ENCODE data around the gene HK3.
A peak's percentile ranks its signal among the peaks of the same experiment; 100 is the strongest.

The HK3 gene

DNA sequence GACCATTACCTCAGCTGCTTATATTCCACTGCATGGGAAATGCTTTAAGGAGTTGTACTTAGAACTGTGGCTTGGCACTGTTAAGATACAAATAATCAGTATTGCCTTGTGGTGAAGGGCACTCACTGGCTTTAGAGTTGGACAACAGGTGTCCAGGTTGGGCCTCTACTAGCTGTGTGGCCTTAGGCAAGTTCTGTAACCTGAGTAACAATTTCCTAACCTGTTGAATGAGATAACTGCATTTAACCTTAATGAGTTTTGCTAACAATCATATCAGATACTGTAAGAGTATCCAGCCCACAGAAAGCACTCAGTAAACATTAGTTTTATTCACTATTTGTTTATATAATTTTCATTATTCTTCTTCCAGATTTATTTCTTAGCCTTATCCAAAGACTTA is 17.2 kb upstream of the HK3 start:
- H3K4me1 ChIP-seq (ENCODE audit: control extremely low read depth in 1 of 4, control insufficient read depth in 4 of 4, insufficient read depth in 4 of 4, low read length in 3 of 4), result no peaks in the 10 kb centered on the region
- ChIA-PET CTCF (no interaction called here), POLR2A (no interaction called here)
- no peak overlapping the region for H3K27ac ChIP-seq (ENCODE audit: insufficient read depth in 1 of 2, low read depth in 1 of 2, low read length in 2 of 2, poor library complexity in 1 of 2, severe bottlenecking in 2 of 2)
- no peak for DNase-seq
- H3K4me3 ChIP-seq (ENCODE audit: control insufficient read depth in 1 of 7, extremely low read depth in 1 of 7, insufficient read depth in 4 of 7, low read depth in 2 of 7, low read length in 6 of 7), result no peak overlapping the region
- no peaks in the 10 kb centered on the region for H3K27me3 ChIP-seq (replicated peaks in 2 of 5; ENCODE audit: control insufficient read depth in 4 of 5, insufficient read depth in 5 of 5, low read length in 4 of 5)
- H3K36me3 ChIP-seq (ENCODE audit: control insufficient read depth in 4 of 4, insufficient read depth in 4 of 4, low read length in 3 of 4), result peaks cover 7 to 38% (median 19%) of the 10 kb centered on the region in 4 experiments
- H3K9me3 ChIP-seq (ENCODE audit: control extremely low read depth in 1 of 5, control insufficient read depth in 4 of 5, insufficient read depth in 2 of 5, low read depth in 1 of 5, low read length in 4 of 5), result no peaks in the 10 kb centered on the region

DNA sequence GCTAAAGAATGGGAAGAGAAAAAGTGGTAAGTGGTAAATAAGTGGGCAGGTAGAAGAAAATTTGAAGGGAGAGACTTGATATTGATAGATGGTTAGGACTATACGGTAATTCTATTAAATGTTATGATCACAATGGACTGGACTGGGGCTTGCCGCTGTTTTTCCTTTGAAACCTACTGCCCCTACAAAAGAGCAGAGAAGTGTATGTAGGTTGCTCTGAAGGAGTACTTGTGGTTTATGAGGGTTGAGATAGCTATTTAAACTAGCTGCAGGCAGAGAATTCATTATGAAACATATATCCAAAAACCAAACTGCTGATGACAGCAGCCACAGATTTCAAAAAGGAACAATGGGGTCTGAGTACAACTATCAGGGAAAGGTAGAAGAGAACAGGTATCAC is 16.8 kb upstream of the HK3 start:
- Histone ChIP-seq H3K9me3 (ENCODE audit: control extremely low read depth in 1 of 5, control insufficient read depth in 4 of 5, insufficient read depth in 2 of 5, low read depth in 1 of 5, low read length in 4 of 5) (no peaks in the 10 kb centered on the region), H3K27ac (ENCODE audit: insufficient read depth in 1 of 2, low read depth in 1 of 2, low read length in 2 of 2, poor library complexity in 1 of 2, severe bottlenecking in 2 of 2) (no peak overlapping the region), H3K4me3 (ENCODE audit: control insufficient read depth in 1 of 7, extremely low read depth in 1 of 7, insufficient read depth in 4 of 7, low read depth in 2 of 7, low read length in 6 of 7) (no peak overlapping the region), H3K36me3 (ENCODE audit: control insufficient read depth in 4 of 4, insufficient read depth in 4 of 4, low read length in 3 of 4) (peaks cover 7 to 38% (median 20%) of the 10 kb centered on the region in 4 experiments), H3K4me1 (ENCODE audit: control extremely low read depth in 1 of 4, control insufficient read depth in 4 of 4, insufficient read depth in 4 of 4, low read length in 3 of 4) (no peaks in the 10 kb centered on the region), H3K27me3 (replicated peaks in 2 of 5; ENCODE audit: control insufficient read depth in 4 of 5, insufficient read depth in 5 of 5, low read length in 4 of 5) (no peaks in the 10 kb centered on the region)
- CTCF ChIA-PET, result no interaction called here
- POLR2A ChIA-PET, result no interaction called here
- no peak for DNase-seq
- WGBS (ENCODE audit: insufficient coverage), result no CpG with 5 or more reads among the region's 2 CpGs

DNA sequence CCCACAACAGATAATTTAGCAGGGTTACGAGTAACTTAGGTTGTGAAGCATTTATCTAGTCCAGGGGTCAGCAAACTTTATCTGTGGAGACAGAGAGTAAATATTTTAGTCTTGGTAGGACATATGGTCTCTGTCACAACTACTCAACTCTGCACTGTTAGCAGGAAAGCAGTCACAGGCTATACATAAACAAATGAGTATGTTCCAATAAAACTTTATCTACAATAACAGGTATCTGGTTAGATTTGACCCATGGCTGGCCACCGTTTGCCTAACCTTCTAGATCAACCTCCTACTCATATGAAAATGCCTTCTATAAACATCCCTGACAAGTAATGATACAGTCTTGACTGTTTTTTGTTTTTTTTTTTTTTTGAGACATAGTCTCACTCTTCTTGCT is 13.0 kb upstream of the HK3 start:
- Histone ChIP-seq H3K36me3 (ENCODE audit: control insufficient read depth in 4 of 4, insufficient read depth in 4 of 4, low read length in 3 of 4) (peaks cover 6 to 36% (median 23%) of the 10 kb centered on the region in 4 experiments), H3K27me3 (replicated peaks in 2 of 5; ENCODE audit: control insufficient read depth in 4 of 5, insufficient read depth in 5 of 5, low read length in 4 of 5) (no peaks in the 10 kb centered on the region), H3K9me3 (ENCODE audit: control extremely low read depth in 1 of 5, control insufficient read depth in 4 of 5, insufficient read depth in 2 of 5, low read depth in 1 of 5, low read length in 4 of 5) (no peaks in the 10 kb centered on the region), H3K4me1 (ENCODE audit: control extremely low read depth in 1 of 4, control insufficient read depth in 4 of 4, insufficient read depth in 4 of 4, low read length in 3 of 4) (peaks cover 0 to 3% (median 2%) of the 10 kb centered on the region in 4 experiments), H3K27ac (ENCODE audit: insufficient read depth in 1 of 2, low read depth in 1 of 2, low read length in 2 of 2, poor library complexity in 1 of 2, severe bottlenecking in 2 of 2) (no peak overlapping the region), H3K4me3 (ENCODE audit: control insufficient read depth in 1 of 7, extremely low read depth in 1 of 7, insufficient read depth in 4 of 7, low read depth in 2 of 7, low read length in 6 of 7) (no peak overlapping the region)
- ChIA-PET POLR2A (no interaction called here), CTCF (no interaction called here)
- DNase-seq, result no peak
- 80% methylated on average over 1 of the region's 2 CpGs for WGBS (ENCODE audit: insufficient coverage)

DNA sequence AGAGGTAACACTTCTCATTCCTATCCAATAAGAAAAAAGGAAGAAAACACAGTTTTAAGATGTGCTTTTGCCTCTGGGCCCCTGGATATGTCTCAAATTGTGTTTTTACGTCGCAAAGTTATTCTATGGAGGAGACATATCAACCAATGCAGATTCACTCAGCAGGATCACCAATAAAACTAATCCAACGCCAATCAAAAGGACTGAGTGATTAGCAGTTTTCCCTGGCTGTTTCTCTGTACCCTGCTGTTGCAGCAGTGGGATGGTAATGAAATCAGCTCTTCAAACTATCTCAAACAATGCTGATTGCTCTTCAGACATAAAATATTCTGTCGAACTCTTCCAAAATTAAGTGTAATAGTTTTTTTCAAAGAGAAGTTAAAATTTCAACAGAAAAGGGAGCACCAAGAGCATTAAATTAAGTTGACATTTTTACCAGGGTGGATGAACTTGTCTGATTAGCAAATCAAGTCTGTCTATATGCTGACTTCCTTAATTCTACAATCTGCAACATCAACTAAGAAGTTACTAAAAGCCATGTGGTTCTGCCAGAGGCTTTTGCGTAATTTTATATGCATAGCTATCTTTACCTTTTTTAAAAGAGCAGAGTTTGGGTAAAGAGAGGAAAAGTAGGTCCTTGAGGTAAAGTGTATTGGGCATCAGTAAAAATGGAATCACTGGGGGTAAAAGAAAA is 9.7 kb upstream of the HK3 start:
- CTCF ChIA-PET, result interaction anchor here (1.9 kb wide), 1 partner anchor 248 kb away, joined by 5 read pairs; no protein-coding TSS in a partner anchor

DNA sequence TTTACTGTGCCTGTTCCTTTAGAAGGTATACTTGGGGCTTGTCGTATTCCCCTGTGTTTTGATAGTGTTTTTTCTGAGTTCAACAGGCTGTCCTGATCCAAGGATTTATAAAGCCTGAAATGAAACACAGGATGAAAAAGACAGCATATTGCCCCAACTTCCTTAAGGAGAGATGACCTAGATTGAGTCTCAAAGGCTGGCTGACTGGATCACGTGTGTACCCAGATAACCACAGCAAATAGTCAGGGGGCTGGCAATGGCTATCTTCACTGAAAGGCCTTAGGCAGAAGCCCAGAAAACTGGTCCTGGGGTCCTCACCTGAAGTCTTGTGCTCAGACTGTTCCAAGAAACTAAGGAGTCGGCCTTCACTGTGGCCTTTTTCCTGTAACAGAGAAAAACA is 7.7 kb upstream of the HK3 start:
- Histone ChIP-seq H3K27me3 (replicated peaks in 2 of 5; ENCODE audit: control insufficient read depth in 4 of 5, insufficient read depth in 5 of 5, low read length in 4 of 5) (no peaks in the 10 kb centered on the region), H3K36me3 (ENCODE audit: control insufficient read depth in 4 of 4, insufficient read depth in 4 of 4, low read length in 3 of 4) (peaks cover 20 to 68% (median 46%) of the 10 kb centered on the region in 4 experiments), H3K27ac (ENCODE audit: insufficient read depth in 1 of 2, low read depth in 1 of 2, low read length in 2 of 2, poor library complexity in 1 of 2, severe bottlenecking in 2 of 2) (no peak overlapping the region), H3K9me3 (ENCODE audit: control extremely low read depth in 1 of 5, control insufficient read depth in 4 of 5, insufficient read depth in 2 of 5, low read depth in 1 of 5, low read length in 4 of 5) (no peaks in the 10 kb centered on the region), H3K4me1 (ENCODE audit: control extremely low read depth in 1 of 4, control insufficient read depth in 4 of 4, insufficient read depth in 4 of 4, low read length in 3 of 4) (peaks cover 0 to 3% (median 2%) of the 10 kb centered on the region in 4 experiments), H3K4me3 (ENCODE audit: control insufficient read depth in 1 of 7, extremely low read depth in 1 of 7, insufficient read depth in 4 of 7, low read depth in 2 of 7, low read length in 6 of 7) (no peak overlapping the region)
- WGBS (ENCODE audit: insufficient coverage), result 100% methylated on average over 3 of the region's 3 CpGs
- ChIA-PET POLR2A (no interaction called here), CTCF (no interaction called here)
- DNase-seq, result no peak

More for the DNA sequence above, 9.7 kb upstream of the HK3 start:
- no peak overlapping the region for H3K4me3 ChIP-seq (ENCODE audit: control insufficient read depth in 1 of 7, extremely low read depth in 1 of 7, insufficient read depth in 4 of 7, low read depth in 2 of 7, low read length in 6 of 7)
- WGBS (ENCODE audit: insufficient coverage), result 100% methylated on average over 2 of the region's 5 CpGs
- POLR2A ChIA-PET, result interaction anchor here (0.7 kb wide), 1 partner anchor 69 kb away, joined by 3 read pairs; no protein-coding TSS in a partner anchor
- no peak overlapping the region for H3K27ac ChIP-seq (ENCODE audit: insufficient read depth in 1 of 2, low read depth in 1 of 2, low read length in 2 of 2, poor library complexity in 1 of 2, severe bottlenecking in 2 of 2)
- peaks cover 16 to 59% (median 38%) of the 10 kb centered on the region in 4 experiments for H3K36me3 ChIP-seq (ENCODE audit: control insufficient read depth in 4 of 4, insufficient read depth in 4 of 4, low read length in 3 of 4)
- peaks cover 0 to 3% (median 2%) of the 10 kb centered on the region in 4 experiments for H3K4me1 ChIP-seq (ENCODE audit: control extremely low read depth in 1 of 4, control insufficient read depth in 4 of 4, insufficient read depth in 4 of 4, low read length in 3 of 4)
- H3K9me3 ChIP-seq (ENCODE audit: control extremely low read depth in 1 of 5, control insufficient read depth in 4 of 5, insufficient read depth in 2 of 5, low read depth in 1 of 5, low read length in 4 of 5), result no peaks in the 10 kb centered on the region
- H3K27me3 ChIP-seq (replicated peaks in 2 of 5; ENCODE audit: control insufficient read depth in 4 of 5, insufficient read depth in 5 of 5, low read length in 4 of 5), result no peaks in the 10 kb centered on the region
- DNase-seq, result peak in 2 of 3 donors; percentile 12 to 14

DNA sequence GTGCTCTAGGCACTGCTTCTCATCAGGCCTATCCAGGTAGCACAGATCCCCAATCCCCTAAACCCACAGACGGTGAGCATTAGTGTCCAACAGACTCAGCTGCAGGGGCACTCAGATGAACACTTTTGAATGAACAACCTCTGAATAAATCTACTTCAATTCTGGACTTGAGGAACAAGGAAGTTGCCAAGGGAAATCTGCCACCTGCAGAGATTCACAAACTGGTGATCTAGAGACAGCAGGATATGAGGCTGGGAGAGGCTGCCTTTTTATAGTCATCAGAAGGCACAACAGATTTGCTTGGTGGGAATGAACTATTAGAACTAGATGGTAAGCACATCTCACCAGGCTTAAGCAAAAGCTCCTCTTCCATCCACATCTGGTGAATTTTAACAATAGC is 7.0 kb upstream of the HK3 start:
- peaks cover 20 to 64% (median 44%) of the 10 kb centered on the region in 4 experiments for H3K36me3 ChIP-seq (ENCODE audit: control insufficient read depth in 4 of 4, insufficient read depth in 4 of 4, low read length in 3 of 4)

DNA sequence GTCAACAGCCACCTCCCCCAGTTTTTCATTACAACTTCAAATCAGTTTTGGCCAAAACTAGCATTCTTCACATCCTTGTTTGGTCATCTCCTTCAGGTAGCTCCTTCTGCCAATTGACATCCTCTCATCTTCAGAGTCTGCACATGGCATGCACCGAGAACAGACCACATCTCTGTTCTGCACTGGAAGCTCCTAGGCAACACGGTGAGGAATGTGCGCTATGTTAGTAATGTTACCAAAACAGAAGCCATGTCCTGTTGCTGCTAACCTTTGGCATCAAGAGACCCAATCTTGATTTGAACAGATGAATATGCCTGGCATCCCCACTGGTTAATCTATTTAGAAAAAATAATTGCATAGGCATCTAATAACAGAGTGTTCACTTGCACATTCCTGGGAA is 5.1 kb upstream of the HK3 start:
- ChIA-PET CTCF (no interaction called here), POLR2A (no interaction called here)
- Histone ChIP-seq H3K4me3 (ENCODE audit: control insufficient read depth in 1 of 7, extremely low read depth in 1 of 7, insufficient read depth in 4 of 7, low read depth in 2 of 7, low read length in 6 of 7) (no peak overlapping the region), H3K4me1 (ENCODE audit: control extremely low read depth in 1 of 4, control insufficient read depth in 4 of 4, insufficient read depth in 4 of 4, low read length in 3 of 4) (peaks cover 0 to 13% (median 8%) of the 10 kb centered on the region in 4 experiments), H3K36me3 (ENCODE audit: control insufficient read depth in 4 of 4, insufficient read depth in 4 of 4, low read length in 3 of 4) (peaks cover 20 to 68% (median 43%) of the 10 kb centered on the region in 4 experiments), H3K27me3 (replicated peaks in 2 of 5; ENCODE audit: control insufficient read depth in 4 of 5, insufficient read depth in 5 of 5, low read length in 4 of 5) (no peaks in the 10 kb centered on the region), H3K27ac (ENCODE audit: insufficient read depth in 1 of 2, low read depth in 1 of 2, low read length in 2 of 2, poor library complexity in 1 of 2, severe bottlenecking in 2 of 2) (no peak overlapping the region), H3K9me3 (ENCODE audit: control extremely low read depth in 1 of 5, control insufficient read depth in 4 of 5, insufficient read depth in 2 of 5, low read depth in 1 of 5, low read length in 4 of 5) (no peaks in the 10 kb centered on the region)
- 100% methylated on average over 3 of the region's 3 CpGs for WGBS (ENCODE audit: insufficient coverage)
- no peak for DNase-seq

More for the DNA sequence above, 7.0 kb upstream of the HK3 start:
- Histone ChIP-seq H3K9me3 (ENCODE audit: control extremely low read depth in 1 of 5, control insufficient read depth in 4 of 5, insufficient read depth in 2 of 5, low read depth in 1 of 5, low read length in 4 of 5) (no peaks in the 10 kb centered on the region), H3K4me1 (ENCODE audit: control extremely low read depth in 1 of 4, control insufficient read depth in 4 of 4, insufficient read depth in 4 of 4, low read length in 3 of 4) (peaks cover 0 to 3% (median 2%) of the 10 kb centered on the region in 4 experiments), H3K4me3 (ENCODE audit: control insufficient read depth in 1 of 7, extremely low read depth in 1 of 7, insufficient read depth in 4 of 7, low read depth in 2 of 7, low read length in 6 of 7) (no peak overlapping the region), H3K27me3 (replicated peaks in 2 of 5; ENCODE audit: control insufficient read depth in 4 of 5, insufficient read depth in 5 of 5, low read length in 4 of 5) (no peaks in the 10 kb centered on the region), H3K27ac (ENCODE audit: insufficient read depth in 1 of 2, low read depth in 1 of 2, low read length in 2 of 2, poor library complexity in 1 of 2, severe bottlenecking in 2 of 2) (no peak overlapping the region)
- 100% methylated on average over 1 of the region's 1 CpG for WGBS (ENCODE audit: insufficient coverage)
- CTCF ChIA-PET, result no interaction called here
- no peak for DNase-seq
- POLR2A ChIA-PET, result no interaction called here
